ENCODE measurements around the gene GALNT8. TPM values are rescaled to one million over a fixed set of nuclear protein-coding genes. Genes with fewer than 3 reads are reported as not detected.

Gene GALNT8
- total RNA-seq, 1 experiment from 2014 or later, result 5.4 TPM

DNA sequence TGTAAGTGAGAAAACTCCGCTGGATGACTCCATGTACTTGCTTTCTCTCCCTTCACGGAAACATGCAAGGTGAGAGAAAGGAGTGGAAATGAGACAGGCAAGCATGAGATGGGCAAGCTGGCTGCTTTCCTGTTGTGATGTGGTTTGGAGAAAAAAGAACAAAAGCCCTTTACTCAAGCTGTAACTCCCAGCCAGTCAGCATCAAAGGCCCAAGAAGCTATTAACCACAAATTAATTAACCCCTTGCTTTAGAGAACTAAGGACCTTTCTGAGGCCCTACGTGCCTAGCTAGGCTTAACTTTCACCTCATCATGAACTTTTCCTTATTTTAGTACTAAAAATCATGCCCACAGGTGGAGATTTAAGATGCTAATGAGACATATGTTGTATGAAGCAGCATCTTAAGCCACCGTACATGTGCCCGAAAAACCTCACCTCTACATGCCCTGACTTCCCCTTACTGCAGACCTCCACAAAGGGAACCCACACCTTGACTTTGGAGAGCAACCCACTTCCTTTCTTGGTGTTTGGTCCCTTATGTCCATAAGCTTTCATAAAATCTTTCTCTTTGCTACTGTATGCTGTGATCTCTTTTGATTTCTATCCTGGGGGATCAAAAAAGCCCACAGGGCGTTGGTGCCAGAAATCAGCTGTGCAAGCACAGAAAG is 87.0 kb downstream of the GALNT8 start:
- Histone ChIP-seq H3K23ac (ENCODE audit: insufficient read length, low read depth, low read length) (no peak overlapping the region), H3K79me1 (ENCODE audit: insufficient read depth, low read depth, low read length, poor library complexity, severe bottlenecking) (no peaks in the 10 kb centered on the region), H3K18ac (ENCODE audit: insufficient read length, low read depth, low read length) (no peak overlapping the region), H3K9ac (ENCODE audit: extremely low read depth, insufficient read length, low read length) (no peak overlapping the region), H3K27me3 (ENCODE audit: insufficient read depth, low read length) (peaks cover 26% of the 10 kb centered on the region), H3K27ac (ENCODE audit: insufficient read length, low read depth, low read length) (no peak overlapping the region), H2AK5ac (ENCODE audit: insufficient read length, low read length) (no peak overlapping the region), H2AFZ (ENCODE audit: low read length) (no peak overlapping the region), H3K4ac (ENCODE audit: low read depth, low read length) (no peak overlapping the region), H2BK120ac (ENCODE audit: low read depth, low read length, poor library complexity, severe bottlenecking) (no peak overlapping the region), H4K91ac (ENCODE audit: insufficient read length, low read depth, low read length) (no peak overlapping the region), H3K79me2 (ENCODE audit: insufficient read depth, low read length) (no peaks in the 10 kb centered on the region), H2BK20ac (ENCODE audit: low read depth, low read length, poor library complexity, severe bottlenecking) (no peak overlapping the region), H3K4me1 (ENCODE audit: insufficient read depth, low read length) (no peaks in the 10 kb centered on the region), H2BK5ac (ENCODE audit: insufficient read length, low read length) (no peak overlapping the region), H2BK15ac (ENCODE audit: low read depth, low read length) (no peak overlapping the region), H2BK12ac (ENCODE audit: insufficient read length, low read depth, low read length) (no peak overlapping the region), H3T11ph (ENCODE audit: low read length) (no peak overlapping the region), H3K4me2 (ENCODE audit: insufficient read depth, insufficient read length, low read length) (no peak overlapping the region), H3K56ac (ENCODE audit: insufficient read length, low read depth, low read length) (no peak overlapping the region), H4K5ac (ENCODE audit: insufficient read length, low read depth, low read length) (no peak overlapping the region), H3K23me2 (ENCODE audit: insufficient read length, low read depth, low read length, poor library complexity, severe bottlenecking) (peaks cover 7% of the 10 kb centered on the region), H3K14ac (ENCODE audit: insufficient read depth, low read length) (no peak overlapping the region), H4K20me1 (ENCODE audit: control insufficient read depth, insufficient read depth, insufficient read length) (no peaks in the 10 kb centered on the region), H4K8ac (replicated peaks; ENCODE audit: insufficient read length, low read depth, low read length) (no peak overlapping the region), H3K9me3 (ENCODE audit: control insufficient read depth, low read depth, low read length) (no peaks in the 10 kb centered on the region)
- peaks cover 7 to 13% (median 7%) of the 10 kb centered on the region in 3 experiments for H3K36me3 Mint-ChIP-seq (ENCODE audit: insufficient read depth in 1 of 3, low read depth in 3 of 3)
- peaks cover 0 to 6% of the 10 kb centered on the region in 2 experiments; a peak in 3 of 5 replicates for H3K9me3 Mint-ChIP-seq
- no peak overlapping the region for H3K27ac Mint-ChIP-seq
- no peak overlapping the region for H3K4me3 Mint-ChIP-seq
- H3K4me1 Mint-ChIP-seq, result peaks cover 0 to 13% of the 10 kb centered on the region in 2 experiments; a peak in 2 of 4 replicates
- WGBS (ENCODE audit: extremely low coverage, insufficient read length, low lambda C conversion rate), result no CpG with 5 or more reads among the region's 6 CpGs
- DNase-seq, result no peak
- TF ChIP-seq, protein P1, sequence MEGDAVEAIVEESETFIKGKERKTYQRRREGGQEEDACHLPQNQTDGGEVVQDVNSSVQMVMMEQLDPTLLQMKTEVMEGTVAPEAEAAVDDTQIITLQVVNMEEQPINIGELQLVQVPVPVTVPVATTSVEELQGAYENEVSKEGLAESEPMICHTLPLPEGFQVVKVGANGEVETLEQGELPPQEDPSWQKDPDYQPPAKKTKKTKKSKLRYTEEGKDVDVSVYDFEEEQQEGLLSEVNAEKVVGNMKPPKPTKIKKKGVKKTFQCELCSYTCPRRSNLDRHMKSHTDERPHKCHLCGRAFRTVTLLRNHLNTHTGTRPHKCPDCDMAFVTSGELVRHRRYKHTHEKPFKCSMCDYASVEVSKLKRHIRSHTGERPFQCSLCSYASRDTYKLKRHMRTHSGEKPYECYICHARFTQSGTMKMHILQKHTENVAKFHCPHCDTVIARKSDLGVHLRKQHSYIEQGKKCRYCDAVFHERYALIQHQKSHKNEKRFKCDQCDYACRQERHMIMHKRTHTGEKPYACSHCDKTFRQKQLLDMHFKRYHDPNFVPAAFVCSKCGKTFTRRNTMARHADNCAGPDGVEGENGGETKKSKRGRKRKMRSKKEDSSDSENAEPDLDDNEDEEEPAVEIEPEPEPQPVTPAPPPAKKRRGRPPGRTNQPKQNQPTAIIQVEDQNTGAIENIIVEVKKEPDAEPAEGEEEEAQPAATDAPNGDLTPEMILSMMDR (conservative IDR thresholded peaks at IDR 0.05), result no peak
- peaks cover 78% of the 10 kb centered on the region for H3K27me3 Mint-ChIP-seq (ENCODE audit: low read depth)

Measured in H9 (cell line).